IPS DF 4.7 (cell line): ENCODE results near the gene ONECUT2.

ENCODE experiments used
- DNase-seq: peaks from one replicate; pipeline ENCODE4 v3.0.0-alpha.2; 2013; ENCODE audit warnings: low spot score; ENCODE audit errors: extremely low read depth

ONECUT2 gene

DNA sequence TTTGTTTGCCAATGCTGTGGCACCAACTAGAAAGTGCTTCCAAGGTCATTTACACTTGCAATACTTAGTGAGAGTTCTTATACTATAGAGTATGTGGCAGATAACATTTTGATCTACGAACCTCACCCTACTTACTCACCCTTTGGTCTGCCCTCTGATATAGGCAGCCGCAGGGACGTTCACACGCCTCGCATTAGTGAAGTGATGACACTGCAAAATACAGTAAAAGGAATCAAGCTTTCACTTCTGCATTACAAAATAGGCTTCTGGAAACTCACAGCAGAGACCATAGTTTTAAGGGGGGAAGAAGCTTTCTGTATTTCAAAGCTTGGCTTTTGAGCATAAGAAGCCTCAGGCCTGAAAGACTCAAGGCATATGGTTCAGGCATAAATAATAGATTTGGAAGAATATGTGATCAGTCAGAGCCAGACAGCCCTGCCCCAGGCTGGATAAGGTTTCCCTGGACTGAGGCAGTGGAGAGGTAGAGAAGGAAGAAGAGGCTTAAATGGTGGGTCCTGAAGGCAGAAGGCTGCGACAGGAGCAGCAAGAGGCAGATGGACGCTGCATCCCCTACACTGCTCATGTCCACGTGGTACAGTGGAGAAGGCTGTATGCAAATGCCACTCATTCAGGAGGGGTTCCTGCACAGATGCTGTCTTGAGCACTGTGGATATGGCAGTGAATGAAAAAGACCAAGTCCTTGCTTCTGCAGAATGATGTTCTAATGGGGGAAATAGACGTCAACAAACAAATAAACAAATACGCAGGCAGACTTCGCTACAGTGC, 88.2 kb downstream of the ONECUT2 start:
- no peak for DNase-seq

DNA sequence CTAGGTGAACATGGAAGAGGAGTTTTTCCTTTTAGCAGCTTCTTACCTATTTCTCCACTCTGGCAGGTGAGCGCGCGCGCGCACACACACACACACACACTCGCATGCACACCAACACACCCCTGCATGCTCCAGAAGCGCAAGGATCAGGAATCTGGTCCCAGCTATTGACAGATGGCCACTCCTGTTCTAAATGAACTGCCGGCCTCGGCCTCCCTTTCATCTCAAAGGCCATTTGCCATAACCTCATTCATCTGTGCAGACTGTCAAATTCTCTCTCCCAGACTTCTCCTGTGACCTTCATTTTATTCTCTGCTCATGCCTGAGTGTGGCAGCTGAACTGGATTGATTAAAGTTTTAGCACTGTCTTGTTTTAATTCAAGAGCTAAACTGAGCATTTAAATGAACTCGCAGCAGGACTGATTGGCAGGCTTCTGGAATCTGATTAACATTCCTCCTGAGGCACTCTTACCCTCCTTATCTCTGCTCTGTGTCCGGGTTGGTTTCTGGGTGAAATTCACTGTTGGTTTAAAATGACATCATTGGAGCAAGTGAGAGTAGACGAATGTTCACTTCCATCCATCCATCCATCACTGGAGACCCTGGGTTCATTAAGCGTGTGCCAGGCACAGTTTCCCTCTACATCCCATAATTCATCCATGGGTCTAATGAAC, 92.5 kb downstream of the ONECUT2 start:
- no peak for DNase-seq

DNA sequence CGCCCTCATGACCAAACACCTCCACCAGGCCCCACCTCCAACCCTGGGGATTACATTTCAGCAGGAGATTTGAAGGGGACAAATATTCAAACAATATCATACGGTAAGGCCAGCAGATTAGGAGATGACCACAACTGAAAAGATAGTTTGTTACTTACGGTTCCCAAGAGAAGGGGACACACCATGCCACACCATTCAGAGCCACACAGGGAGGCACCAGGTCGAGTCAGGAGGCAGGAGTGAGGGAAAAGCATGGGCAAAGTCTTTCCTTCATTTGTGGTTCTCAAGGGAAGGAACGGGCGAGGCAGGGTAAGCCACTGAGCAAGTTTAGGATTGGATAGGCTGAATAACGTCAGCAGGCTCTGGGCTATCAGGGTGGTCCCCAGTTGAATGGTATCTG, 94.0 kb downstream of the ONECUT2 start:
- DNase-seq: no peak

DNA sequence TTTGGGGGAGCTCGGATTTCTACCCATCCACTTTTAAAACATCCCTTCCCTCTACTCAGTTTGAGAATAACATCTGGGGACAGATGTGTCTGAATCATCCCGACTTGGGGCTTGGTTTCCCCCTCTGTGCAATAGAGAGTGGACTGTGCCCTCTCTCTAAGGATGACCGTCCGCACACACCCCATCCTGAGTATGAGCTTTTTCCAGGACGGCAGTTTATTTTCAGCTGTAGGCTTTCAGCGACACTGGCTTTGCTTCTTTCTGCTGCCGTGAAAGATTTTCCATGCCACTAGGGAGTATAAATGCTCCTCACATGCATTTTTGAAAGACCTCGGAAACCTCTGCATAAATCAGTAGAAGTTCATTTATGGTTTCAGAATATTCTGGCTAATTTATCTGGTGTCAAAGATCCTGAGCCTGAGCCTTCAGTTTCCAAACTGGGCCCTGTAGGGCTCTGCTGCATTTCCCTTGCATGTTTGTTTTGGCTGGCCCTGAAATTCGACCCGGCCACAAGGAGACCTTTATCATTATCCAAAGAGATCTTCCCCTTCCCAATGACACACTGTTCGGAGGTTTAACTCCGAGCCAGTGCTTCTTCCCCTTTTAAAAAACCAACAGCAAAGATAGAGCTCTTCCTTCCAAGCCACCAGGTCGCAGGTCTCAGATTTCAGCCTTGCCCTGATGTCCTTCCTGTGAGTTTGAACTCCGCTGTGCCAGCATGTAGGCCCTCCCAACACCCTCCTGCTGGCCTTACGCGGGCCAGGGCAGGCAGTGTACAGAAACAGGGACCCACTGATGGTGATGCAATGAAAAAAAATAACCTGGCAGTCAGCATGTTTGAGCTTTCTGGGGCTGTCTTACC, 98.1 kb downstream of the ONECUT2 start:
- peak; percentile 22 for DNase-seq

DNA sequence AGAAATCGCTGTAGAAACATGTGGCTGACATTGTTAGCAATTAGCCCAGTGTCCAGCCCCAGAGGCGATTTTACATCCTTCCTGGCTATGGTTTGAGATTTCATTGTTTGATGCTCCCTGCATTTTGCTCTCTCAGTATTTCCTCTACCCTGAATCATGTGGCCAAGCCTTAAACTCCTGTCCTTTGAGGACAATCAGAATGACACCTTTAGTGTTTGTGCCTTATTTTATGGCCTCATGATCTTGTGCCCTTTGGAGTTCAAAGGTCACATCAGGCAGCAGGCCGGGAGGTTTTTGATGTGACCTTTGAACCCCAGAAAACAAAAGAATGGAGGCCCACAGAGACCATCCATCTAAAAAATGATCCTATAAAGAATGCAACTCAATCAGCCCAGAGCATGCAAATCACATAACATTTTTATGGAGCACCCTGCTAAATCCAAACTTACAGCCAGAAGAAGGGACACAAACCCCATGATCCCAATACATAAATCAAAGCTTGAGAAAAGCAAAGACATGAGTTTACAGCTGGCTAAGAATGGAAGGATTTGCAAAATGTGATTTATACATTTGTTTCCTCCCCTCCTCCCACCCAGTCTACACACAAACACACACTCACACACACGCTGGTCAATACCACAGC, 98.8 kb downstream of the ONECUT2 start:
- DNase-seq: no peak

DNA sequence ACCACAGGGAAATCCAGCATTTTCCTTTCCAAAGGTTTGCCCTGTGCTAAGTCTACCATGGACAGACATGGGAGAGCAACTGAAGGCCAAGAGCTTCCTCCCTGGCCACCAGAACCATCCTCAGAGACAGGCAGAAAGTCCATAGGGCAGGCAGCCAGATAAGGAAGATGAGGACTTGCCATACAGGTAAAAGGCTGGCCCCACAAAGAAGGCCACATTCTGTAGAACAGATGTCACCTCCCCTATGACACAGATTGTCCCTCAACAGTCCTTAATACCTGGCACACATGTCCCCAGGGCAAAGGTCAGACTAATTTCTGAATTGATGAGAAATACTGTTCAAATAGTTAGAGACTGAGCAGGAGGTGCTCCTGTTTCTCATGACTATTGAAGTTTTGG, 99.3 kb downstream of the ONECUT2 start:
- no peak for DNase-seq

- no peak for DNase-seq
Observed at GRCh38 chr18:57538614-57539013, 103.4 kb downstream of the ONECUT2 start.

DNA sequence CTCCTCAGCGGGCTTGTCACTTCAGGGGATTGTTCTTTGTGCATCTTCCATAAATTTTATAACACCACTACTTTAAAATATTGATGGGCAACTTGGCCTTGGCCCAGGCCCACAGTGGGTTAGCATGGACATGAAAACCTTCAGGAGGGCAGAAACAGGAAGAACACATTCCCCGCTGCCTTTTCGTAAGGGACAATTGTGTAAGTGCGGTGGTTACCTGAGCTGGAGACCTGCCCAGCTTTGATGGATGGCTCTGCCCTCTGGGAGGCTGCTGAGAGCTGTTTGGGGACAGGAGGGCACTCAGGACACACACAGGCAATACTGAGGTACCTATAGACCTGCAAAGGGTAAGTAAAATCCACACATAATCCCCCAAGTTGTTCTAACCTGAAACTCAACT, 104.5 kb downstream of the ONECUT2 start:
- DNase-seq: no peak
